CD14-positive monocyte (primary cell): ENCODE results near the gene LDAF1. TPM values are rescaled to one million over a fixed set of nuclear protein-coding genes. Genes with fewer than 3 reads are reported as not detected.

Source experiments
- DNase-seq, 3 donors: peaks; one replicate each; pipeline ENCODE4 v3.0.0-alpha.2; 2011 to 2022
- H2AFZ ChIP-seq: 2 replicates; pipeline ENCODE4 v1.6.0; 2012; ENCODE audit warnings: mild to moderate bottlenecking, low read depth, low read length, inconsistent platforms; ENCODE audit not compliant: insufficient read depth, poor library complexity, severe bottlenecking
- H3K27ac ChIP-seq, 2 donors: 1 replicate in 1 of 2; 2 replicates in 1 of 2; pipeline ENCODE4 v1.5.1; 2012 to 2013; ENCODE audit warnings: low read length in 2 of 2, control low read depth in 1 of 2, inconsistent platforms in 1 of 2, low read depth in 1 of 2, mild to moderate bottlenecking in 1 of 2
- H3K27me3 ChIP-seq, 2 donors: one replicate each; pipeline versions ENCODE4 v1.6.0 to v1.6.1; 2011 to 2013; ENCODE audit warnings: low read length in 2 of 2; ENCODE audit not compliant: control insufficient read depth in 2 of 2, insufficient read depth in 2 of 2
- H3K36me3 ChIP-seq, 2 donors: replicated peaks in 1 of 2; 1 replicate in 1 of 2; 2 replicates in 1 of 2; pipeline versions ENCODE4 v1.5.1 to v1.6.1; 2012 to 2013; ENCODE audit warnings: low read length in 2 of 2, control low read depth in 1 of 2, inconsistent platforms in 1 of 2, mild to moderate bottlenecking in 1 of 2; ENCODE audit not compliant: insufficient read depth in 2 of 2, control insufficient read depth in 1 of 2
- H3K4me1 ChIP-seq, 2 donors: 1 replicate in 1 of 2; 2 replicates in 1 of 2; pipeline versions ENCODE4 v1.5.1 to v1.6.1; 2012 to 2013; ENCODE audit warnings: low read length in 2 of 2, control low read depth in 1 of 2, inconsistent platforms in 1 of 2, mild to moderate bottlenecking in 1 of 2, moderate library complexity in 1 of 2; ENCODE audit not compliant: insufficient read depth in 2 of 2, control insufficient read depth in 1 of 2
- H3K4me2 ChIP-seq: replicated peaks from 2 replicates; pipeline ENCODE3; 2012; ENCODE audit warnings: low read length, moderate library complexity, mild to moderate bottlenecking; ENCODE audit not compliant: poor library complexity, severe bottlenecking; ENCODE audit errors: extremely low read depth
- H3K4me3 ChIP-seq, 3 experiments: fragments of 200-600 bp in 1 of 3; sonication (generic) in 1 of 3; replicated peaks in 1 of 3; 1 replicate in 2 of 3; 2 replicates in 1 of 3; pipeline ENCODE4 v1.5.1; 2011 to 2013; ENCODE audit warnings: low read length in 3 of 3, mild to moderate bottlenecking in 3 of 3, control low read depth in 2 of 3, low read depth in 2 of 3, inconsistent platforms in 1 of 3, moderate library complexity in 1 of 3
- H3K79me2 ChIP-seq: 2 replicates; pipeline ENCODE4 v1.6.0; 2012; ENCODE audit warnings: mild to moderate bottlenecking, control low read depth, inconsistent platforms, low read length, moderate library complexity; ENCODE audit not compliant: insufficient read depth
- H3K9ac ChIP-seq: 2 replicates; pipeline ENCODE4 v1.6.0; 2017; ENCODE audit warnings: low read length, mild to moderate bottlenecking; ENCODE audit not compliant: insufficient read depth, poor library complexity, severe bottlenecking
- H3K9me3 ChIP-seq, 2 donors: replicated peaks in 1 of 2; 1 replicate in 1 of 2; 2 replicates in 1 of 2; pipeline versions ENCODE4 v1.5.1 to v1.6.1; 2012 to 2013; ENCODE audit warnings: low read length in 2 of 2, control low read depth in 1 of 2; ENCODE audit not compliant: control insufficient read depth in 1 of 2, insufficient read depth in 1 of 2
- H4K20me1 ChIP-seq: 2 replicates; pipeline ENCODE4 v1.6.0; 2012; ENCODE audit warnings: mild to moderate bottlenecking, low read length, control low read depth, moderate library complexity; ENCODE audit not compliant: insufficient read depth
- H3K27ac Mint-ChIP-seq, 7 donors: one replicate each; pipeline ENCODE4 v1.8.0; 2020; ENCODE audit warnings: mild to moderate bottlenecking in 7 of 7, mixed read lengths in 7 of 7, moderate library complexity in 6 of 7, inconsistent platforms in 2 of 7
- H3K27me3 Mint-ChIP-seq, 3 donors: one replicate each; pipeline ENCODE4 v1.8.0; 2021 to 2022; ENCODE audit warnings: low read depth in 3 of 3, mild to moderate bottlenecking in 3 of 3, mixed read lengths in 3 of 3, moderate library complexity in 3 of 3, inconsistent platforms in 1 of 3
- H3K36me3 Mint-ChIP-seq, 2 donors: one replicate each; pipeline ENCODE4 v1.8.0; 2020; ENCODE audit warnings: mixed read lengths in 2 of 2, inconsistent platforms in 1 of 2, mild to moderate bottlenecking in 1 of 2
- H3K4me1 Mint-ChIP-seq: one replicate; pipeline ENCODE4 v1.8.0; 2020; ENCODE audit warnings: mild to moderate bottlenecking, mixed read lengths
- H3K4me3 Mint-ChIP-seq, 2 donors: one replicate each; pipeline ENCODE4 v1.8.0; 2020; ENCODE audit warnings: mild to moderate bottlenecking in 2 of 2, mixed read lengths in 2 of 2, moderate library complexity in 1 of 2
- H3K9me3 Mint-ChIP-seq, 7 donors: one replicate each; pipeline ENCODE4 v1.8.0; 2020 to 2022; ENCODE audit warnings: mixed read lengths in 7 of 7, mild to moderate bottlenecking in 6 of 7, moderate library complexity in 6 of 7, inconsistent platforms in 2 of 7
- WGBS: methylation state at CpG from one replicate; pipeline ENCODE4 v1.1.5; 2013; ENCODE audit warnings: missing lambda C conversion rate; ENCODE audit not compliant: insufficient coverage; 5-methylcytosine and 5-hydroxymethylcytosine counted together
- intact Hi-C, 2 donors: fragments of 100-400 bp; cut with micrococcal nuclease; formaldehyde crosslinking; loops; one replicate each; pipeline versions ENCODE4 v1.15.0 to v1.15.1; 2023
- polyA plus RNA-seq, 3 donors: library from polyadenylated mRNA; depleted of rRNA in 1 of 3; unstranded in 2 of 3; stranded (reverse) in 1 of 3; fragments of 300-500 nt in 2 of 3; fragments of >200 nt in 1 of 3; fragmentation: Illumina TruSeq in 2 of 3; gene quantifications; 1 replicate in 2 of 3; 2 replicates in 1 of 3; pipeline ENCODE4 v1.2.3, GENCODE V29; 2012 to 2021
- TF ChIP-seq, protein P1 (sequence below): fragments of 200-600 bp; IDR thresholded peaks from one replicate; pipeline ENCODE4 v1.8.0; 2022; ENCODE audit warnings: antibody characterized with exemption, mild to moderate bottlenecking

LDAF1 gene
- polyA plus RNA-seq, 3 donors: 10.1 to 24.3 (median 17.9) TPM

- Histone ChIP-seq H3K9ac (no peak overlapping the region), H3K27ac (no peak overlapping the region), H3K36me3 (no peaks in the 10 kb centered on the region), H4K20me1 (no peaks in the 10 kb centered on the region), H3K9me3 (no peaks in the 10 kb centered on the region), H3K79me2 (no peaks in the 10 kb centered on the region), H3K4me1 (no peaks in the 10 kb centered on the region), H3K4me2 (no peak overlapping the region), H3K27me3 (peaks cover 2 to 16% of the 10 kb centered on the region in 2 donors), H2AFZ (no peak overlapping the region), H3K4me3 (no peak overlapping the region)
- 100% methylated on average over 2 of the region's 7 CpGs for WGBS
- TF ChIP-seq, protein P1, sequence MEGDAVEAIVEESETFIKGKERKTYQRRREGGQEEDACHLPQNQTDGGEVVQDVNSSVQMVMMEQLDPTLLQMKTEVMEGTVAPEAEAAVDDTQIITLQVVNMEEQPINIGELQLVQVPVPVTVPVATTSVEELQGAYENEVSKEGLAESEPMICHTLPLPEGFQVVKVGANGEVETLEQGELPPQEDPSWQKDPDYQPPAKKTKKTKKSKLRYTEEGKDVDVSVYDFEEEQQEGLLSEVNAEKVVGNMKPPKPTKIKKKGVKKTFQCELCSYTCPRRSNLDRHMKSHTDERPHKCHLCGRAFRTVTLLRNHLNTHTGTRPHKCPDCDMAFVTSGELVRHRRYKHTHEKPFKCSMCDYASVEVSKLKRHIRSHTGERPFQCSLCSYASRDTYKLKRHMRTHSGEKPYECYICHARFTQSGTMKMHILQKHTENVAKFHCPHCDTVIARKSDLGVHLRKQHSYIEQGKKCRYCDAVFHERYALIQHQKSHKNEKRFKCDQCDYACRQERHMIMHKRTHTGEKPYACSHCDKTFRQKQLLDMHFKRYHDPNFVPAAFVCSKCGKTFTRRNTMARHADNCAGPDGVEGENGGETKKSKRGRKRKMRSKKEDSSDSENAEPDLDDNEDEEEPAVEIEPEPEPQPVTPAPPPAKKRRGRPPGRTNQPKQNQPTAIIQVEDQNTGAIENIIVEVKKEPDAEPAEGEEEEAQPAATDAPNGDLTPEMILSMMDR: no peak
- H3K36me3 Mint-ChIP-seq: no peaks in the 10 kb centered on the region
- H3K27me3 Mint-ChIP-seq: peaks cover 8 to 33% (median 23%) of the 10 kb centered on the region in 3 donors
- no peak overlapping the region for H3K27ac Mint-ChIP-seq
- no peaks in the 10 kb centered on the region for H3K4me1 Mint-ChIP-seq
- intact Hi-C loops: no loop called here
- H3K9me3 Mint-ChIP-seq: no peaks in the 10 kb centered on the region
- DNase-seq: no peak
- H3K4me3 Mint-ChIP-seq: no peak overlapping the region
These were observed 59.7 kb downstream of the LDAF1 start for GRCh38 chr16:21218153-21218552.

GRCh38 chr16:21219551-21219950, 61.1 kb downstream of the LDAF1 start:
- Histone ChIP-seq H3K27ac (no peak overlapping the region), H3K79me2 (no peaks in the 10 kb centered on the region), H3K4me2 (no peak overlapping the region), H3K27me3 (peaks cover 2 to 21% of the 10 kb centered on the region in 2 donors), H3K9ac (no peak overlapping the region), H2AFZ (no peak overlapping the region), H3K4me1 (no peaks in the 10 kb centered on the region), H3K36me3 (no peaks in the 10 kb centered on the region), H3K4me3 (no peak overlapping the region), H4K20me1 (no peaks in the 10 kb centered on the region), H3K9me3 (no peaks in the 10 kb centered on the region)
- Mint-ChIP-seq H3K4me1 (no peaks in the 10 kb centered on the region), H3K9me3 (no peaks in the 10 kb centered on the region), H3K27me3 (peaks cover 13 to 31% (median 26%) of the 10 kb centered on the region in 3 donors), H3K36me3 (no peaks in the 10 kb centered on the region), H3K4me3 (no peak overlapping the region), H3K27ac (no peak overlapping the region)
- TF ChIP-seq, protein P1: no peak
- WGBS: no CpG with 5 or more reads among the region's 2 CpGs
- no peak for DNase-seq
- intact Hi-C loops: no loop called here
